Activated B cell treated with CpG ODN at 0.5 μM for 24 hours (primary cell): ENCODE data around the gene INSC. TPM values are rescaled to one million over a fixed set of nuclear protein-coding genes. Genes with fewer than 3 reads are reported as not detected.

Experiments used
- ATAC-seq: fragments of 200-7000 bp; cut with Tn5 transposase; one replicate; pipeline ENCODE4 v1.10.0; 2021; ENCODE audit warnings: low read depth, mild to moderate bottlenecking, moderate library complexity
- CTCF ChIA-PET: fragments of 350-600 bp; sonication (Branson Sonifier 250); formaldehyde crosslinking; loops from one replicate; lab custom pipeline; 2021; ENCODE audit warnings: antibody characterized with exemption; lab: Charles Lee
- POLR2A ChIA-PET: fragments of 350-600 bp; sonication (Branson Sonifier 250); formaldehyde crosslinking; loops from one replicate; lab custom pipeline; 2021; ENCODE audit warnings: antibody characterized with exemption; lab: Charles Lee
- DNase-seq: peaks from one replicate; pipeline ENCODE4 v3.0.0; 2022
- H3K27ac Mint-ChIP-seq: one replicate; pipeline ENCODE4 v1.8.0; 2020; ENCODE audit warnings: mixed read lengths
- H3K27me3 Mint-ChIP-seq: one replicate; pipeline ENCODE4 v1.8.0; 2021; ENCODE audit warnings: mixed read lengths
- H3K36me3 Mint-ChIP-seq: one replicate; pipeline ENCODE4 v1.8.0; 2021; ENCODE audit warnings: low read depth, mixed read lengths
- H3K4me1 Mint-ChIP-seq: one replicate; pipeline ENCODE4 v1.8.0; 2021; ENCODE audit warnings: mixed read lengths
- H3K4me3 Mint-ChIP-seq: one replicate; pipeline ENCODE4 v1.8.0; 2020; ENCODE audit warnings: mild to moderate bottlenecking, mixed read lengths
- H3K9me3 Mint-ChIP-seq: one replicate; pipeline ENCODE4 v1.8.0; 2020; ENCODE audit warnings: mixed read lengths
- intact Hi-C: fragments of 100-400 bp; cut with micrococcal nuclease; formaldehyde crosslinking; loops from one replicate; pipeline ENCODE4 v1.15.1; 2024
- total RNA-seq: library from RNA; stranded (reverse); gene quantifications from 2 replicates; pipeline ENCODE4 v1.2.3, GENCODE V29; 2022
- TF ChIP-seq, protein P1 (sequence below): fragments of 200-600 bp; IDR thresholded peaks from one replicate; pipeline ENCODE4 v1.8.0; 2022; ENCODE audit warnings: antibody characterized with exemption, mild to moderate bottlenecking

INSC gene
- total RNA-seq, 1 donor from 2014 or later: not detected

DNA sequence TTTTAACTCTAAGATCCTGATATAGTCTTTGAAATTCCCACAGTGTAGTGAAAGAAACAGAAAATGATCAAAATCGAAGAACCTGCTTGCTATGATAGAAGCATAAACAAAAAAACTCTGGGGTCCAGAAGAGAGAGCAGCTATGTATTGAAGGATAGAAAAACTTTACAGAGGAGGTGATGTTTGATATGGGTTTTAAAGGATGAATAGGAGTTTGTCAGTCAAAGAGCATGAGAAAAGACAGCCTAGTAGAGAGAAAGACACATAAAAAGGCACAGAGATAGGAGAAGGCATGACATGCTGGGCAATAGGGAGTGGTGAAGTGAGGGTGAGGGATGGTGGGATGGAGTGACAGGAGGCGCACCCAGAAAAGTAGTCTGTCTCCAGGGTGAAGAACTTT is 168.0 kb downstream of the INSC start:
- no peak for DNase-seq
- ChIA-PET CTCF (no interaction called here), POLR2A (no interaction called here)
- no peaks in the 10 kb centered on the region for H3K9me3 Mint-ChIP-seq
- H3K27me3 Mint-ChIP-seq: peaks cover 2% of the 10 kb centered on the region
- TF ChIP-seq, protein P1, sequence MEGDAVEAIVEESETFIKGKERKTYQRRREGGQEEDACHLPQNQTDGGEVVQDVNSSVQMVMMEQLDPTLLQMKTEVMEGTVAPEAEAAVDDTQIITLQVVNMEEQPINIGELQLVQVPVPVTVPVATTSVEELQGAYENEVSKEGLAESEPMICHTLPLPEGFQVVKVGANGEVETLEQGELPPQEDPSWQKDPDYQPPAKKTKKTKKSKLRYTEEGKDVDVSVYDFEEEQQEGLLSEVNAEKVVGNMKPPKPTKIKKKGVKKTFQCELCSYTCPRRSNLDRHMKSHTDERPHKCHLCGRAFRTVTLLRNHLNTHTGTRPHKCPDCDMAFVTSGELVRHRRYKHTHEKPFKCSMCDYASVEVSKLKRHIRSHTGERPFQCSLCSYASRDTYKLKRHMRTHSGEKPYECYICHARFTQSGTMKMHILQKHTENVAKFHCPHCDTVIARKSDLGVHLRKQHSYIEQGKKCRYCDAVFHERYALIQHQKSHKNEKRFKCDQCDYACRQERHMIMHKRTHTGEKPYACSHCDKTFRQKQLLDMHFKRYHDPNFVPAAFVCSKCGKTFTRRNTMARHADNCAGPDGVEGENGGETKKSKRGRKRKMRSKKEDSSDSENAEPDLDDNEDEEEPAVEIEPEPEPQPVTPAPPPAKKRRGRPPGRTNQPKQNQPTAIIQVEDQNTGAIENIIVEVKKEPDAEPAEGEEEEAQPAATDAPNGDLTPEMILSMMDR: no peak
- H3K27ac Mint-ChIP-seq: no peak overlapping the region
- H3K36me3 Mint-ChIP-seq: no peaks in the 10 kb centered on the region
- intact Hi-C loops: no loop called here
- H3K4me1 Mint-ChIP-seq: no peaks in the 10 kb centered on the region
- ATAC-seq: no peak
- H3K4me3 Mint-ChIP-seq: no peak overlapping the region

GRCh38 chr11:15286465-15286864 is 171.7 kb downstream of the INSC start:
- intact Hi-C loops: no loop called here
- POLR2A ChIA-PET: no interaction called here

GRCh38 chr11:15288863-15289262 is 174.1 kb downstream of the INSC start:
- DNase-seq (no peak), ATAC-seq (no peak)
- TF ChIP-seq, protein P1: no peak
- no peak overlapping the region for H3K27ac Mint-ChIP-seq
- no peaks in the 10 kb centered on the region for H3K4me1 Mint-ChIP-seq
- ChIA-PET CTCF (no interaction called here), POLR2A (no interaction called here)
- no peaks in the 10 kb centered on the region for H3K36me3 Mint-ChIP-seq
- no peak overlapping the region for H3K4me3 Mint-ChIP-seq
- H3K9me3 Mint-ChIP-seq: no peaks in the 10 kb centered on the region
- intact Hi-C loops: no loop called here
- H3K27me3 Mint-ChIP-seq: no peaks in the 10 kb centered on the region

More at GRCh38 chr11:15286465-15286864, 171.7 kb downstream of the INSC start:
- H3K4me3 Mint-ChIP-seq: no peak overlapping the region
- TF ChIP-seq, protein P1: no peak
- CTCF ChIA-PET: no interaction called here
- H3K36me3 Mint-ChIP-seq: no peaks in the 10 kb centered on the region
- no peaks in the 10 kb centered on the region for H3K9me3 Mint-ChIP-seq
- no peak for ATAC-seq
- H3K27ac Mint-ChIP-seq: no peak overlapping the region
- H3K4me1 Mint-ChIP-seq: no peaks in the 10 kb centered on the region
- DNase-seq: no peak
- H3K27me3 Mint-ChIP-seq: peaks cover 2% of the 10 kb centered on the region

- TF ChIP-seq, protein P1: no peak
- no peaks in the 10 kb centered on the region for H3K4me1 Mint-ChIP-seq
- no peak overlapping the region for H3K27ac Mint-ChIP-seq
- H3K27me3 Mint-ChIP-seq: no peaks in the 10 kb centered on the region
- POLR2A ChIA-PET: no interaction called here
- intact Hi-C loops: no loop called here
- H3K36me3 Mint-ChIP-seq: no peaks in the 10 kb centered on the region
- no peaks in the 10 kb centered on the region for H3K9me3 Mint-ChIP-seq
- CTCF ChIA-PET: no interaction called here
- ATAC-seq (no peak), DNase-seq (no peak)
- no peak overlapping the region for H3K4me3 Mint-ChIP-seq
These were observed 175.0 kb downstream of the INSC start for GRCh38 chr11:15289723-15290122.

GRCh38 chr11:15291885-15292284 is 177.2 kb downstream of the INSC start:
- Mint-ChIP-seq H3K27me3 (no peaks in the 10 kb centered on the region), H3K9me3 (no peaks in the 10 kb centered on the region), H3K27ac (no peak overlapping the region), H3K36me3 (no peaks in the 10 kb centered on the region), H3K4me1 (no peaks in the 10 kb centered on the region), H3K4me3 (no peak overlapping the region)
- CTCF ChIA-PET: no interaction called here
- TF ChIP-seq, protein P1: no peak
- DNase-seq (no peak), ATAC-seq (no peak)
- intact Hi-C loops: no loop called here
- POLR2A ChIA-PET: no interaction called here
